ENCODE measurements around the gene NPR2.

Gene NPR2

DNA sequence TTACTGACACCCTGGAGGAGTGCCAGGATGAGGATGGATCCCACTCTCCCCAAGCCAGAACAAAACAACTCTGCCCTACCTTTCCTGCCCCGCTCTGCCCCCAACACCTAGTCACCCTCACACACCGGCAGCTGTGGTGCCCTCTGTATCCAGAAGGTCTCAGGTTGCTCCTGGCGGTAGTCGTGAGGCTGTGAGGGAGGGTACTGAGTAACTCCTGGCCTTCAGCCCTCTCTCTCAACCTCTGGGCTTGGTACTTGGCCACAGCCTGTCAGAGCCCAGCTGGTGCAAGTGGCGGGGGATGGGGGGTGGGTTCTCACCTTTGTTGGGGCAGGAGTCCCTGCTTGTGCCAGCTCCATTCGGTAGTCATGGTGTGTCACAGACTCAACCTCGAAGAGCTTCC, 18.7 kb downstream of the NPR2 start:
- Histone ChIP-seq H3K27me3 (no peaks in the 10 kb centered on the region), H3K4me3 (no peak overlapping the region), H3K4me1 (peaks cover 0 to 38% (median 30%) of the 10 kb centered on the region in 4 donors), H3K9me3 (no peaks in the 10 kb centered on the region), H3K36me3 (peaks cover 24 to 46% (median 42%) of the 10 kb centered on the region in 3 donors), H3K27ac (no peak overlapping the region)
- DNase-seq, result no peak
- intact Hi-C loops (cut with DNase I; ENCODE audit: low total_unique reads), result loop anchor here (10.0 kb wide), 1 partner anchor 65 kb away; the partner anchor contains the start of genes GBA2 and RGP1
- TF ChIP-seq, protein P1, sequence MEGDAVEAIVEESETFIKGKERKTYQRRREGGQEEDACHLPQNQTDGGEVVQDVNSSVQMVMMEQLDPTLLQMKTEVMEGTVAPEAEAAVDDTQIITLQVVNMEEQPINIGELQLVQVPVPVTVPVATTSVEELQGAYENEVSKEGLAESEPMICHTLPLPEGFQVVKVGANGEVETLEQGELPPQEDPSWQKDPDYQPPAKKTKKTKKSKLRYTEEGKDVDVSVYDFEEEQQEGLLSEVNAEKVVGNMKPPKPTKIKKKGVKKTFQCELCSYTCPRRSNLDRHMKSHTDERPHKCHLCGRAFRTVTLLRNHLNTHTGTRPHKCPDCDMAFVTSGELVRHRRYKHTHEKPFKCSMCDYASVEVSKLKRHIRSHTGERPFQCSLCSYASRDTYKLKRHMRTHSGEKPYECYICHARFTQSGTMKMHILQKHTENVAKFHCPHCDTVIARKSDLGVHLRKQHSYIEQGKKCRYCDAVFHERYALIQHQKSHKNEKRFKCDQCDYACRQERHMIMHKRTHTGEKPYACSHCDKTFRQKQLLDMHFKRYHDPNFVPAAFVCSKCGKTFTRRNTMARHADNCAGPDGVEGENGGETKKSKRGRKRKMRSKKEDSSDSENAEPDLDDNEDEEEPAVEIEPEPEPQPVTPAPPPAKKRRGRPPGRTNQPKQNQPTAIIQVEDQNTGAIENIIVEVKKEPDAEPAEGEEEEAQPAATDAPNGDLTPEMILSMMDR (IDR thresholded peaks at IDR 0.05), result no peak

DNA sequence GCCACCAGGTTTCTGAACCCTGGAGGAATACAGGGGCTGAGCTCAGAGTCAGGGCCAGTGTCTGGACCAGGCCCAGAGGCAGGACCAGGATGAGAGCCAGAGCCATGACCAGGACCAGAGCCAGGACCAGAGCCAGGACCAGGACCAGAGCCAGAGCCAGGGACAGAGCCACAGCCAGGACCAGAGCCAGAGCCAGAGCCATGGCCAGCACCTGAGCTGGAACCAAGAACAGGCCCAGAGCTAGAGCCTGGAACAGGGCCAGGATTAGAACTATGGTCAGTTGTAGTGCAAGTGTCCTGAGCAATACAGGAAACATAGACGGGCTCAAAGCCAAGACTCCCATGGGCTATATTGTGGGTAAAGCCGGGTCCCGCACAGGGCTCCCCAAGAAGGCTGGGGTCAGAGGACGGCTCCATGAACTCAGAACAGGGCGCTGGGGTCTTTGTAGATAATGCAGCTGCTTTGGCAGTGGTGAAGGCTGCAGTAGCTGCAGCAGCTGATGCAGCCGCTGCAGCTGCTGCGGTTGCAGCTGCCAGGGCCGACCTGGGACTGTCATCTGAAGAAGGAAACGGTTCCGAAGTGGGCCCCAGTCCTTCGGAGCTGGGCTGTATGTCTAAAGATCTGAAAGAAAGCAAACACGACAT, 20.1 kb downstream of the NPR2 start:
- peaks cover 18 to 32% (median 28%) of the 10 kb centered on the region in 3 donors for H3K36me3 ChIP-seq
- H3K9me3 ChIP-seq, result no peaks in the 10 kb centered on the region
- intact Hi-C loops (cut with DNase I; ENCODE audit: low total_unique reads), result loop anchor here (10.0 kb wide), 1 partner anchor 67 kb away; the partner anchor contains the start of genes GBA2 and RGP1
- no peak for DNase-seq
- H3K27ac ChIP-seq, result peak overlapping the region; percentile 59 to 97
- H3K4me3 ChIP-seq, result peak overlapping the region; percentile 48 to 50
- TF ChIP-seq, protein P1 (IDR thresholded peaks at IDR 0.05), result no peak
- H3K27me3 ChIP-seq, result no peaks in the 10 kb centered on the region
- H3K4me1 ChIP-seq, result peaks cover 0 to 38% (median 30%) of the 10 kb centered on the region in 4 donors

DNA sequence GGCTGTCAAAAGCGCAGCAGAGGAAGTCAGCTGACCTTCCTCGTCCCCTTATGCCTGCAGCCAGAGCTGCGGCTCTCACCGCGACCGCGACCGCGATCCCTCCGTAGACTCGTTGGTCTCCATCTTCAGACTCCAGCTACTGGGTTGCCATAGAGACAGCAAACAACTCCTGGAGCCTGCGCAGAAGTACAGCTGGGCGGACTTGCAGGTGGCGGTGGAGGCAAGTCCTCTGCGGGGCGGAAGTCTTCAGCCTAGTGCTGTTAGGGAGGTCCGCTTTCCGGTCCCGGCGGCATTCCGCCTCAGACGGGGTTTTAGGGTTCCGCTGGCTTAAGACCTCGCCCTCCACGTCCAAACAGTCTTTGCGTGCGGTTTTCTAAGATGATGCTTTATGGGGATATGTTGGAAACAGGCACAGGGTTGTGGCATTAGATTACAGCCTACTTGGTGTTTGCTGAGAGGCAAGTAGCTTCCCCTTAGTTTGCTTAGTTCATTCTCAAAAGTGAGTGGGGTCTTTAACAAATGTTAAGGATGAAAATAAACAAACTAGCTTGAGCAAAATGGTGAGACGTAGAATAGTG, 20.7 kb downstream of the NPR2 start, which contains the start of gene SPAG8:
Gene SPAG8, minus strand, starts transcription at position 238 of the 578 bp plus-strand sequence. Its CDS starts 115 bp downstream, at position 123.
- TF ChIP-seq, protein P1 (IDR thresholded peaks at IDR 0.05), result no peak
- peak; percentile 96 to 98 for DNase-seq
- H3K36me3 ChIP-seq, result peaks cover 14 to 26% (median 23%) of the 10 kb centered on the region in 3 donors
- peak within 1 kb of the TSS; percentile 48 to 50 for H3K4me3 ChIP-seq
- H3K4me1 ChIP-seq, result peaks cover 0 to 38% (median 30%) of the 10 kb centered on the region in 4 donors
- intact Hi-C loops (cut with DNase I; ENCODE audit: low total_unique reads), result loop anchor here (10.0 kb wide), 1 partner anchor 67 kb away; the partner anchor contains the start of genes GBA2 and RGP1
- peak within 1 kb of the TSS; percentile 90 to 97 for H3K27ac ChIP-seq
- H3K9me3 ChIP-seq, result no peaks in the 10 kb centered on the region
- no peaks in the 10 kb centered on the region for H3K27me3 ChIP-seq

DNA sequence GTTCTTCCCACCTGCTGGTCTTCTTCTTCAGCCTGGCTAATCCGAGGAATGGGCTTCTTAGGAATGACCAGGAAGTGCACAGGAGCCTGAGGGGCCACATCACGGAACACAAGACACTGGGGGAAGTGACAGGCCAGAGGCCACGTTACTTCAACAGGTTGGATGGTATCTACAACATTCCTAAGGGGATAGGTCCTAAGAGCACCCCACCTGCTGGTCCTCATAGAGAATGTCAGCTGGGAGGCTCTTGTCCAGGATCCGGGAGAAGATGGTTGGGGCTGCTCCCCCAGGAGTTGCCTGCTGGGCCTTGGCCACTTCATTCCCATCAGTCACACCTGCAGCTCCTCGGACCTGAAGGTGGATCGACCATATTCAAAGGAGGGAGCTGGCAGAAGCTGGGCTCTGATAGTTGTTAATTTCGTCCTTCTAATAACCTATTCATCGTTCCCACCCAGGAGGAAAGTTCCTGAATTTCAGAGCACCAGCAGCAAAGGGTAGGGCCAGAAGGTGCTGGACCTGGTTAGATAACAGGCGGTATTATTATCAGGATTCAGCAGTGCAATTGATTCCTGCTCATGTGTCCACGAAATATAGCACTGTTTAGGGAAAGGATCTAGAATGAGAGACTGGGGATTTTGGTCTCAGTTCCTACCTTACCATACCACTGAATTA, 22.2 kb downstream of the NPR2 start:
- H3K4me1 ChIP-seq, result peaks cover 0 to 38% (median 30%) of the 10 kb centered on the region in 4 donors
- H3K9me3 ChIP-seq, result no peaks in the 10 kb centered on the region
- intact Hi-C loops (cut with DNase I; ENCODE audit: low total_unique reads), result loop anchor here (2.0 to 10.0 kb wide), 2 partner anchors 15 to 69 kb away; partner anchors contain the start of genes FAM221B, GBA2, RGP1 and TMEM8B
- peaks cover 4 to 11% (median 10%) of the 10 kb centered on the region in 3 donors for H3K36me3 ChIP-seq
- H3K27ac ChIP-seq, result peak overlapping the region; percentile 90 to 97
- no peak for DNase-seq
- H3K27me3 ChIP-seq, result no peaks in the 10 kb centered on the region
- TF ChIP-seq, protein P1 (IDR thresholded peaks at IDR 0.05), result no peak
- no peak overlapping the region for H3K4me3 ChIP-seq

DNA sequence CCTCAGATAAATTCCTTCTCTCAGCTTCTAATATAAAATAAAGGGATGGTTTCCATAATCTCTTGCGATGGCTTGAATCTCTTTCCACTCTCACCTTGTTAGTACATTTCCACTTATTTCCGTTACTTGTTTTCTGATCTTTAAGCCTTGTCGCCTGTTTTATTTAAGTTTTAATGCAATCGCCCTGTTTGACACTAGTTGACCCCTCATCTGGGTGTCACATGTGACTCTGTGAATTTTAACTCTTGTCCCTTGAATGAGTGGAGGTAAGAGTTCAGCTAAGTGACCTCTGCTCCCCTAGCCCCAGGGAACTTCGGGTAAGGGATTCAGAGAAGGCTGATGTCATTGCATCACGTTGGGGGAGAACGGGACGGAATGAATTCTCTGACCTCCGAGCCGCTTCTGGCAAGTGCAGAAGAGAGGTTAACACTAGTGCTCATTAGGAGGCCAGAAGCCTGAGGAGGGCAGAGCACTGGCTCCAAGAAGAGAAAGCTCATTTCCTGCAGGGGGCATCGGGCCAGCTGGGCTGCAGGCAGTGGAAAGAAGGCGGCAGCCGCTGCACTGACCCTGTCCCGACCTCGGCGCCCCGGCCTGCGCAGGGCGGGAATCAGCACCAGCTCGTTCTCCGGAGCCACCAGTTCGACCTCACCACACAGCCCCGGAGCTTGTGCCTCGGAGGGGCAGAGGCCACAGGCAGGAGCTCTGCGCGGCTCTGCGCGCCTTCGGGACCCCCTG, 22.9 kb downstream of the NPR2 start:
- intact Hi-C loops (cut with DNase I; ENCODE audit: low total_unique reads), result loop anchor here (2.0 to 10.0 kb wide), 2 partner anchors 15 to 69 kb away; partner anchors contain the start of genes FAM221B, GBA2, RGP1 and TMEM8B
- Histone ChIP-seq H3K27ac (peak overlapping the region; percentile 90 to 97), H3K36me3 (peaks cover 1 to 4% (median 3%) of the 10 kb centered on the region in 3 donors), H3K9me3 (no peaks in the 10 kb centered on the region), H3K4me1 (peaks cover 0 to 38% (median 30%) of the 10 kb centered on the region in 4 donors), H3K4me3 (peak overlapping the region; percentile 72 to 90), H3K27me3 (no peaks in the 10 kb centered on the region)
- DNase-seq, result peak; percentile 71 to 85
- TF ChIP-seq, protein P1 (IDR thresholded peaks at IDR 0.05), result no peak
